ENCODE data around the gene CBLB. TPM values are rescaled to one million over a fixed set of nuclear protein-coding genes. Genes with fewer than 3 reads are reported as not detected.

The CBLB gene
- total and polyA plus RNA-seq, 4 donors: 3.1 to 22.8 (median 9.8) TPM

DNA sequence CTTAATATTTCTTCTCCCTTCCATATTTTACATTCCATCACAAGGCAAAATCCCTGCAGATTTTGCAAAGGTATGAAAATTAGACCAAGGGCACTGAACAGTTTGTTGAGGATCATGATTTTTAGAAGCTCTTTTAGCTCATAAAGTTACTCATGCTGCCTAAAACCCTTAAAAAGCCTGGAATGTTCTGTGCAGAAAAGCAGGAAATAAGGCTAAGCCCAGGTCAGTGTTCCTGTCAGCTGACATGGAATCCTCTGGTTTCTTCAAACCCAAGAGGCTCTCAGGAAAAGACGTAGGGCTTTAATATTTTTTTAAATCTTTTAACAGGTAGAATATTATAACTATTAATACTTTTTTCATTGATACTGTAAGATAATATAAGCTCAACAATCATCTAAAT is 8.2 kb downstream of the CBLB start:
- 74% methylated on average over 1 of the region's 1 CpG for WGBS
- peaks cover 0 to 11% (median 5%) of the 10 kb centered on the region in 4 donors for H3K36me3 ChIP-seq (ENCODE audit: control insufficient read depth in 4 of 4, insufficient read depth in 3 of 4, low read depth in 1 of 4, low read length in 3 of 4)
- peaks cover 0 to 2% (median 0%) of the 10 kb centered on the region in 4 donors for H3K4me1 ChIP-seq (ENCODE audit: control insufficient read depth in 4 of 4, insufficient read depth in 4 of 4, low read length in 3 of 4)
- no peak overlapping the region for H3K9ac ChIP-seq (ENCODE audit: low read depth in 1 of 2, low read length in 2 of 2)
- TF ChIP-seq YY1 (IDR thresholded peaks at IDR 0.05) (no peak), NR2F2 (IDR thresholded peaks at IDR 0.05) (peak; percentile 73), FOXA1 (IDR thresholded peaks at IDR 0.05) (no peak)
- no peaks in the 10 kb centered on the region for H3K27me3 ChIP-seq (ENCODE audit: control insufficient read depth in 4 of 4, insufficient read depth in 4 of 4, low read length in 3 of 4)
- no peak for DNase-seq (ENCODE audit: low spot score)
- no peak overlapping the region for H3K4me3 ChIP-seq (ENCODE audit: low read depth in 1 of 3, low read length in 3 of 3)
- H3K9me3 ChIP-seq (ENCODE audit: control insufficient read depth in 4 of 4, low read length in 3 of 4): no peaks in the 10 kb centered on the region
- peak overlapping the region in 1 of 2 donors; percentile 15 for H3K27ac ChIP-seq (ENCODE audit: low read depth in 1 of 2, low read length in 2 of 2)

DNA sequence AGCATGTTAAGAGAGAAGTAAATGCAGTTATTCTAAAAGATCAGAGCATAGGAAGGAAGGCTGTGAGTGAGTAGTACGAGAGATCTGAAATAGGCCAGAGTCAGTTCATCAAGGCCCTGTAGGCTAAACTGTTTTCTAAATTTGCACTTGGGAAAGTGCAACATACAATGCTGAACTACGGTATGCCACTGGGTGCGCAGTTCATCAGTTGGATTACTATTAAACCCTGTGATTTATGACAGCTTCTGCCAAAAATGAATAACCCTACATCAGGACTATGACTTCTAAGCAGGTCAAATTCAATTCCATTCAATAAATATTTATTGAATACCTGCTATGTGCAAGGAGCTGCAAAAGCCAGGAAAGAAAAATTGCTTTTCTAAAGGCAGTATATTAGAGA is 10.8 kb downstream of the CBLB start:
- Histone ChIP-seq H3K4me1 (ENCODE audit: control insufficient read depth in 4 of 4, insufficient read depth in 4 of 4, low read length in 3 of 4) (no peaks in the 10 kb centered on the region), H3K27ac (ENCODE audit: low read depth in 1 of 2, low read length in 2 of 2) (no peak overlapping the region), H3K27me3 (ENCODE audit: control insufficient read depth in 4 of 4, insufficient read depth in 4 of 4, low read length in 3 of 4) (no peaks in the 10 kb centered on the region), H3K9me3 (ENCODE audit: control insufficient read depth in 4 of 4, low read length in 3 of 4) (no peaks in the 10 kb centered on the region), H3K36me3 (ENCODE audit: control insufficient read depth in 4 of 4, insufficient read depth in 3 of 4, low read depth in 1 of 4, low read length in 3 of 4) (peaks cover 0 to 10% (median 5%) of the 10 kb centered on the region in 4 donors), H3K4me3 (ENCODE audit: low read depth in 1 of 3, low read length in 3 of 3) (no peak overlapping the region), H3K9ac (ENCODE audit: low read depth in 1 of 2, low read length in 2 of 2) (no peak overlapping the region)
- no peak for TF ChIP-seq EGR1 (IDR thresholded peaks at IDR 0.05; ENCODE audit: low read depth in 2 of 2)
- TF ChIP-seq RAD21 (IDR thresholded peaks at IDR 0.05): no peak
- DNase-seq (ENCODE audit: low spot score): no peak
- 88% methylated on average over 3 of the region's 3 CpGs for WGBS

DNA sequence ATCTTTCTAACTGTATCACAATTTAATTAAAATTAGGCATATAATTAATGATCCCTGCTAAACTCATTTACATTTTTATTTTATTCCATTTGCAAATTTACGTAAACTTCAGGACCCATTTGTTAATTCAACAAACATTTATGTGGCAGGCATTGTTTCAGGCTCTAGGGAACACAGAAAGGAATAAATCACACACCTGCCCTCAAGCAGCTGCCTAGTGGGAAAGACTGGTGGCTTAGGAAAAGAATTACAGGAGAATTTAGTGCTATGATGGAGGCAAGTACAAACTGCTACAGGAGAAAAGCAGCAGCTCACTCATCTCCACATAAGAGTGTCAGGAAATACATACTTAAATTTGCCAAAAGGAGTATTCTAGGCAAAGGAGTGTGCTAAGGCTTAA is 11.2 kb downstream of the CBLB start:
- H3K9me3 ChIP-seq (ENCODE audit: control insufficient read depth in 4 of 4, low read length in 3 of 4): no peaks in the 10 kb centered on the region
- no peaks in the 10 kb centered on the region for H3K4me1 ChIP-seq (ENCODE audit: control insufficient read depth in 4 of 4, insufficient read depth in 4 of 4, low read length in 3 of 4)
- no peak overlapping the region for H3K9ac ChIP-seq (ENCODE audit: low read depth in 1 of 2, low read length in 2 of 2)
- WGBS: 97% methylated on average over 1 of the region's 1 CpG
- H3K36me3 ChIP-seq (ENCODE audit: control insufficient read depth in 4 of 4, insufficient read depth in 3 of 4, low read depth in 1 of 4, low read length in 3 of 4): peaks cover 0 to 11% (median 6%) of the 10 kb centered on the region in 4 donors
- no peak overlapping the region for H3K27ac ChIP-seq (ENCODE audit: low read depth in 1 of 2, low read length in 2 of 2)
- no peak overlapping the region for H3K4me3 ChIP-seq (ENCODE audit: low read depth in 1 of 3, low read length in 3 of 3)
- no peak for DNase-seq (ENCODE audit: low spot score)
- no peak for TF ChIP-seq HNF4G (IDR thresholded peaks at IDR 0.05)
- TF ChIP-seq GABPA (IDR thresholded peaks at IDR 0.05 in 1 of 2, conservative IDR thresholded peaks at IDR 0.05 in 1 of 2): no peak
- TF ChIP-seq FOXA1 (IDR thresholded peaks at IDR 0.05): no peak
- TF ChIP-seq EGR1 (IDR thresholded peaks at IDR 0.05; ENCODE audit: low read depth in 2 of 2): no peak
- TF ChIP-seq, protein P1, sequence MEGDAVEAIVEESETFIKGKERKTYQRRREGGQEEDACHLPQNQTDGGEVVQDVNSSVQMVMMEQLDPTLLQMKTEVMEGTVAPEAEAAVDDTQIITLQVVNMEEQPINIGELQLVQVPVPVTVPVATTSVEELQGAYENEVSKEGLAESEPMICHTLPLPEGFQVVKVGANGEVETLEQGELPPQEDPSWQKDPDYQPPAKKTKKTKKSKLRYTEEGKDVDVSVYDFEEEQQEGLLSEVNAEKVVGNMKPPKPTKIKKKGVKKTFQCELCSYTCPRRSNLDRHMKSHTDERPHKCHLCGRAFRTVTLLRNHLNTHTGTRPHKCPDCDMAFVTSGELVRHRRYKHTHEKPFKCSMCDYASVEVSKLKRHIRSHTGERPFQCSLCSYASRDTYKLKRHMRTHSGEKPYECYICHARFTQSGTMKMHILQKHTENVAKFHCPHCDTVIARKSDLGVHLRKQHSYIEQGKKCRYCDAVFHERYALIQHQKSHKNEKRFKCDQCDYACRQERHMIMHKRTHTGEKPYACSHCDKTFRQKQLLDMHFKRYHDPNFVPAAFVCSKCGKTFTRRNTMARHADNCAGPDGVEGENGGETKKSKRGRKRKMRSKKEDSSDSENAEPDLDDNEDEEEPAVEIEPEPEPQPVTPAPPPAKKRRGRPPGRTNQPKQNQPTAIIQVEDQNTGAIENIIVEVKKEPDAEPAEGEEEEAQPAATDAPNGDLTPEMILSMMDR (IDR thresholded peaks at IDR 0.05; ENCODE audit: low read depth, low read length, missing input control): no peak
- no peak for TF ChIP-seq YY1 (IDR thresholded peaks at IDR 0.05)
- TF ChIP-seq SP1 (IDR thresholded peaks at IDR 0.05): no peak
- no peak for TF ChIP-seq NR2F2 (IDR thresholded peaks at IDR 0.05)
- TF ChIP-seq RXRA (IDR thresholded peaks at IDR 0.05): no peak
- TF ChIP-seq TAF1 (conservative IDR thresholded peaks at IDR 0.05): no peak
- no peak for TF ChIP-seq JUND (IDR thresholded peaks at IDR 0.05)
- TF ChIP-seq, protein P2, sequence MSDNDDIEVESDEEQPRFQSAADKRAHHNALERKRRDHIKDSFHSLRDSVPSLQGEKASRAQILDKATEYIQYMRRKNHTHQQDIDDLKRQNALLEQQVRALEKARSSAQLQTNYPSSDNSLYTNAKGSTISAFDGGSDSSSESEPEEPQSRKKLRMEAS (IDR thresholded peaks at IDR 0.05): no peak
- TF ChIP-seq, protein P3, sequence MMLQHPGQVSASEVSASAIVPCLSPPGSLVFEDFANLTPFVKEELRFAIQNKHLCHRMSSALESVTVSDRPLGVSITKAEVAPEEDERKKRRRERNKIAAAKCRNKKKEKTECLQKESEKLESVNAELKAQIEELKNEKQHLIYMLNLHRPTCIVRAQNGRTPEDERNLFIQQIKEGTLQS (IDR thresholded peaks at IDR 0.05): no peak
- TF ChIP-seq, protein P4, sequence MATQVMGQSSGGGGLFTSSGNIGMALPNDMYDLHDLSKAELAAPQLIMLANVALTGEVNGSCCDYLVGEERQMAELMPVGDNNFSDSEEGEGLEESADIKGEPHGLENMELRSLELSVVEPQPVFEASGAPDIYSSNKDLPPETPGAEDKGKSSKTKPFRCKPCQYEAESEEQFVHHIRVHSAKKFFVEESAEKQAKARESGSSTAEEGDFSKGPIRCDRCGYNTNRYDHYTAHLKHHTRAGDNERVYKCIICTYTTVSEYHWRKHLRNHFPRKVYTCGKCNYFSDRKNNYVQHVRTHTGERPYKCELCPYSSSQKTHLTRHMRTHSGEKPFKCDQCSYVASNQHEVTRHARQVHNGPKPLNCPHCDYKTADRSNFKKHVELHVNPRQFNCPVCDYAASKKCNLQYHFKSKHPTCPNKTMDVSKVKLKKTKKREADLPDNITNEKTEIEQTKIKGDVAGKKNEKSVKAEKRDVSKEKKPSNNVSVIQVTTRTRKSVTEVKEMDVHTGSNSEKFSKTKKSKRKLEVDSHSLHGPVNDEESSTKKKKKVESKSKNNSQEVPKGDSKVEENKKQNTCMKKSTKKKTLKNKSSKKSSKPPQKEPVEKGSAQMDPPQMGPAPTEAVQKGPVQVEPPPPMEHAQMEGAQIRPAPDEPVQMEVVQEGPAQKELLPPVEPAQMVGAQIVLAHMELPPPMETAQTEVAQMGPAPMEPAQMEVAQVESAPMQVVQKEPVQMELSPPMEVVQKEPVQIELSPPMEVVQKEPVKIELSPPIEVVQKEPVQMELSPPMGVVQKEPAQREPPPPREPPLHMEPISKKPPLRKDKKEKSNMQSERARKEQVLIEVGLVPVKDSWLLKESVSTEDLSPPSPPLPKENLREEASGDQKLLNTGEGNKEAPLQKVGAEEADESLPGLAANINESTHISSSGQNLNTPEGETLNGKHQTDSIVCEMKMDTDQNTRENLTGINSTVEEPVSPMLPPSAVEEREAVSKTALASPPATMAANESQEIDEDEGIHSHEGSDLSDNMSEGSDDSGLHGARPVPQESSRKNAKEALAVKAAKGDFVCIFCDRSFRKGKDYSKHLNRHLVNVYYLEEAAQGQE (IDR thresholded peaks at IDR 0.05): no peak
- TF ChIP-seq HNF4A (conservative IDR thresholded peaks at IDR 0.05): no peak
- TF ChIP-seq, protein P5, sequence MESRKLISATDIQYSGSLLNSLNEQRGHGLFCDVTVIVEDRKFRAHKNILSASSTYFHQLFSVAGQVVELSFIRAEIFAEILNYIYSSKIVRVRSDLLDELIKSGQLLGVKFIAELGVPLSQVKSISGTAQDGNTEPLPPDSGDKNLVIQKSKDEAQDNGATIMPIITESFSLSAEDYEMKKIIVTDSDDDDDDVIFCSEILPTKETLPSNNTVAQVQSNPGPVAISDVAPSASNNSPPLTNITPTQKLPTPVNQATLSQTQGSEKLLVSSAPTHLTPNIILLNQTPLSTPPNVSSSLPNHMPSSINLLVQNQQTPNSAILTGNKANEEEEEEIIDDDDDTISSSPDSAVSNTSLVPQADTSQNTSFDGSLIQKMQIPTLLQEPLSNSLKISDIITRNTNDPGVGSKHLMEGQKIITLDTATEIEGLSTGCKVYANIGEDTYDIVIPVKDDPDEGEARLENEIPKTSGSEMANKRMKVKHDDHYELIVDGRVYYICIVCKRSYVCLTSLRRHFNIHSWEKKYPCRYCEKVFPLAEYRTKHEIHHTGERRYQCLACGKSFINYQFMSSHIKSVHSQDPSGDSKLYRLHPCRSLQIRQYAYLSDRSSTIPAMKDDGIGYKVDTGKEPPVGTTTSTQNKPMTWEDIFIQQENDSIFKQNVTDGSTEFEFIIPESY (IDR thresholded peaks at IDR 0.05): no peak
- no peak for TF ChIP-seq FOXA2 (IDR thresholded peaks at IDR 0.05)
- no peak for TF ChIP-seq RAD21 (IDR thresholded peaks at IDR 0.05)
- H3K27me3 ChIP-seq (ENCODE audit: control insufficient read depth in 4 of 4, insufficient read depth in 4 of 4, low read length in 3 of 4): no peaks in the 10 kb centered on the region
